Measurements from ENCODE around the gene RHBG.
A peak's percentile ranks its signal among the peaks of the same experiment; 100 is the strongest.

RHBG gene

DNA sequence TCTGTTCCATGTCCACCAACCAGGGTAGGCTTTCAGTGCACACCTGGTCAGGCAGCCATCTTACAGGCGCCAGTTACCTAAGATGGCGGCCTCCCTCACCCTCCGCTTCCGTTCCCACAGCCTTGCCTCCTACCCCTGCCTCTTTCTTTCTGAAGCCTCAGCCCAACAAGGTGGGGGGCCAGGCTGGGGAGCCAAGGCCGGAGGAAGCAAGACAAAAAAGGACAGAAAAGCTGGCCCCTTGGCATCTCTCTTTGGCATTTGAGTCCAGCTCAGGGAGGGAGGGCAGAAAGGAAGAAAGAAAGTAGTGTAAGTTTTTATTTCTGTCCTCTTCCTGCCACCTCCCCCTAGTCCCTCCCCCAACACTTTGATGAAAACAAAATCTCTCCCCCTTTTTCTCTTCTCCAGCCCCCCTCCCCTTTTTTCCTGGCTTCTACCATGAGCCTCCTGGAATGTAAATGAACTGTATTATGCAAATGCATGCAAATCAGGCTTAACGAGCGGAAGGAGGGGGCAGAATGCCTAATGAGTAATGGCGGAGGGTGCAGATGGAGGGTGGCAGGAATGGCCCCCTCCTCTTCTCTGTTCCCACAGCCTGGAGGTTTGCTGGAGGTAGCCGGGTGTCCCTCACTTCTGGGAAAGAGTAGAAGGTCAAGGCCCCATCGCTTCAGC lies 43.8 kb downstream of the RHBG start:
- ATAC-seq (replicated peaks) (no peak), DNase-seq (no peak)
- no peak overlapping the region for H3K4me3 Mint-ChIP-seq
- H3K36me3 Mint-ChIP-seq (ENCODE audit: insufficient read depth): peaks cover 3% of the 10 kb centered on the region
- peaks cover 24 to 45% of the 10 kb centered on the region in 2 donors for H3K27me3 Mint-ChIP-seq
- H3K9me3 Mint-ChIP-seq: no peaks in the 10 kb centered on the region
- peaks cover 0 to 2% of the 10 kb centered on the region in 2 donors for H3K4me1 Mint-ChIP-seq (ENCODE audit: low read depth in 2 of 2)
- no peak overlapping the region for H3K27ac Mint-ChIP-seq

DNA sequence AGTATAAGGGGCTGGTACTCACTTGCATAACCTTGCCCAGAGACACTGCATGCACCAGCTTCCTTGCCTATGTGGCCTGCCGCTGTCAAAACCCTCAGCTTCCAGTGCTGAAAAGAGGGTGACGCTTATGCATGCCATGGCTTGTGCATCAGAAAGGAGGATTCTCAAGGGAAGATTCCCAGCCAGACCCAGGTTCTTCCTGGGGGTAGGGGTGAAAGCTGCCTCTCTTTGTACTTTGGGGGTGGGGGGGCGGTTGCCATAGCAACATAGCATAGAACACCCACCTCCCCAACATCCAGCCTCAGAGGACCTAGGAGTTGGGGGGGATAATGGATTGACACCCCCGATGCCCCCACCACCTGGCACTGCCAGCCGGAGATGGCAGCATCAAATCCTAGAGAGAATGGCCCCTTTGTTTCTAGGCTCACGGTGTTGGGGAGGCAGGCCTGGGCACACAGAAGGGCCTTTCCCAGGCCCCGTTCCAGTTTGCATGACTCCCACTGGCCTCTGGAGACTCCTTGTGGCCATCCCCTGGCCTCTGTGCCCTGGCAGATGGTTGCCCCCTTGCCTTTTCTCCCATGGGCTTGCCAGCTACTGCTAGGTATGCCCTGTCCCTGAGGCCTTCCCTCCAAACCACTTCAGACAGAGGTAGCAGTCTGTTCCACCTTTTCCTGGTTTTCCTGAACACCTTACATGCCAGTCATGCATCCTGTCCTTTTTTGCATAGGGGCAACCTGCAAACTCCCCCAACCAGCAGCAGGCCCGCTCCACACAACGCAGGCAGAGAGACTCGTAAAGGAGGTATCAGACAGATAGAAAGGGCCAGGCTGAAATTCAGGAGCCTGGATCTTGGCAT lies 44.6 kb downstream of the RHBG start:
- Mint-ChIP-seq H3K27ac (no peak overlapping the region), H3K36me3 (ENCODE audit: insufficient read depth) (peaks cover 3% of the 10 kb centered on the region), H3K4me3 (no peak overlapping the region), H3K9me3 (no peaks in the 10 kb centered on the region), H3K27me3 (peaks cover 24 to 37% of the 10 kb centered on the region in 2 donors), H3K4me1 (ENCODE audit: low read depth in 2 of 2) (peaks cover 0 to 3% of the 10 kb centered on the region in 2 donors)
- no peak for ATAC-seq (replicated peaks)
- no peak for DNase-seq

DNA sequence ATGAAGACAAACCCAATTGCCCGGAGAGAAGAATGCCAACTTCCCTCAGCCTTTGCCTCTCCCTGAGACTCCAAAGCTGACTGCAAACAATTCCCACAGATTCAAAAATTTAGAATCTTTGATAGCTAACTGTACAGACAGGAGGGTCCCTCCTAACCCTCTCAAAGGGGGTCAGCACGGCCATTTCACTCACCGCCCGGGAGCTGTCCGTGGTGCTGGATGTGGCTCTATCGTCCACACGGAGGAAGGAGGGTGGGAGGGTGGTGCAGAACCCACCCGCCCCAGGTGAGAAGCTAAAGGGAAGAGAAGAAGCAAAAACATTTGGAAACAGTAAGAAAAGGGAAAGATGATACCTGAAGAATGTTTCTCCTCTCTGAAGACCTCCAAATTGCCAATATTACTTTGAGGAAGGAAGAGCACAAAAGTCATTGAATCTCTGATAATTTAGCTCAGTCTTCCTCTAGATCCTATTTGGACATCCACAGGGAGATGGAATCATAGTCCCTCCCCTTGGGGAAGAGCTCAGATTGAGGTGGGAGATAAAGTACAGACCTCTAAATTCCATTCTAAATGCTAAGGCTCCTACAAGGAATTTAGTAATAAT lies 45.6 kb downstream of the RHBG start:
- no peak for ATAC-seq (replicated peaks)
- H3K9me3 Mint-ChIP-seq: no peaks in the 10 kb centered on the region
- no peak overlapping the region for H3K4me3 Mint-ChIP-seq
- H3K36me3 Mint-ChIP-seq (ENCODE audit: insufficient read depth): peaks cover 3% of the 10 kb centered on the region
- peaks cover 1 to 9% of the 10 kb centered on the region in 2 donors for H3K4me1 Mint-ChIP-seq (ENCODE audit: low read depth in 2 of 2)
- no peak overlapping the region for H3K27ac Mint-ChIP-seq
- H3K27me3 Mint-ChIP-seq: peaks cover 24 to 30% of the 10 kb centered on the region in 2 donors
- no peak for DNase-seq

- H3K27ac Mint-ChIP-seq: no peak overlapping the region
- ATAC-seq (replicated peaks) (no peak), DNase-seq (no peak)
- peaks cover 11% of the 10 kb centered on the region for H3K36me3 Mint-ChIP-seq (ENCODE audit: insufficient read depth)
- H3K9me3 Mint-ChIP-seq: no peaks in the 10 kb centered on the region
- H3K27me3 Mint-ChIP-seq: peaks cover 29 to 33% of the 10 kb centered on the region in 2 donors
- H3K4me1 Mint-ChIP-seq (ENCODE audit: low read depth in 2 of 2): peaks cover 15 to 26% of the 10 kb centered on the region in 2 donors
- no peak overlapping the region for H3K4me3 Mint-ChIP-seq
These were observed 48.0 kb downstream of the RHBG start for GRCh38 chr1:156416993-156417392.

GRCh38 chr1:156417401-156418020 lies 48.5 kb downstream of the RHBG start:
- Mint-ChIP-seq H3K9me3 (no peaks in the 10 kb centered on the region), H3K27me3 (peaks cover 28 to 37% of the 10 kb centered on the region in 2 donors), H3K27ac (no peak overlapping the region), H3K4me1 (ENCODE audit: low read depth in 2 of 2) (peaks cover 15 to 26% of the 10 kb centered on the region in 2 donors), H3K4me3 (no peak overlapping the region), H3K36me3 (ENCODE audit: insufficient read depth) (peaks cover 11% of the 10 kb centered on the region)
- DNase-seq (no peak), ATAC-seq (replicated peaks) (no peak)

DNA sequence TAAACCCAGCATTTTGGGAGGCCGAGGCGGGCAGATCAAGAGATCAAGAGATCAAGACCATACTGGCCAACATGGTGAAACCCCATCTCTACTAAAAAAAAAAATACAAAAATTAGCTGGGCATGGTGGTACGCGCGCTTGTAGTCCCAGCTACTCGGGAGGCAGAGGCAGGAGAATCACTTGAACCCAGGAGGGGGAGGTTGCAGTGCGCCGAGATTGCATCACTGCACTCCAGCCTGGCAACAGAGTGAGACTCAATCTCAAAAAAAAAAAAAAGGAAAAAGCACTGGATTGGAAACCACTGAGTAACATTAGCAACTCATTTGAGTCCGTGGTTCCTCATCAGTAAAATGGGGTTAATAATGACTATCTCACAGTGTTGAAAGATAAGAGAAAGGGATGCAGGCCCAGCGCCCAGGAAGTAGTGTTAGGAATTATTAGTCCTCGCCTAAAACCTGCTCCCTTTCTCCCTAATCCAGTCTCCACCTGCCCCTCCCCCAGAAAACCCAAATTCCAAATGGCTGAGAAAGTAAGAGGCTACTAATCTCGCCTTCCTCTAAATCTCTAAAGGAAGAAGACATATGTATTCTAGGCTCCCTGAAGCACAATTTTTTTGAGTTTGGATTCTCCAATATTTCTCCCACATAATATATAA lies 49.5 kb downstream of the RHBG start:
- DNase-seq: no peak
- Mint-ChIP-seq H3K9me3 (no peaks in the 10 kb centered on the region), H3K27me3 (peaks cover 29 to 46% of the 10 kb centered on the region in 2 donors), H3K36me3 (ENCODE audit: insufficient read depth) (peaks cover 11% of the 10 kb centered on the region), H3K4me3 (peak overlapping the region; percentile 13 to 99), H3K4me1 (ENCODE audit: low read depth in 2 of 2) (peaks cover 15 to 27% of the 10 kb centered on the region in 2 donors), H3K27ac (no peak overlapping the region)
- ATAC-seq (replicated peaks): no peak

- Mint-ChIP-seq H3K4me1 (ENCODE audit: low read depth in 2 of 2) (peaks cover 15 to 26% of the 10 kb centered on the region in 2 donors), H3K27me3 (peaks cover 26 to 49% of the 10 kb centered on the region in 2 donors), H3K9me3 (no peaks in the 10 kb centered on the region), H3K36me3 (ENCODE audit: insufficient read depth) (peaks cover 11% of the 10 kb centered on the region), H3K4me3 (peak overlapping the region; percentile 99), H3K27ac (peak overlapping the region; percentile 93 to 97)
- ATAC-seq (replicated peaks) (peak; percentile 47), DNase-seq (peak; percentile 41 to 50 (median 41))
These were observed 50.8 kb downstream of the RHBG start for GRCh38 chr1:156419854-156420204.

DNA sequence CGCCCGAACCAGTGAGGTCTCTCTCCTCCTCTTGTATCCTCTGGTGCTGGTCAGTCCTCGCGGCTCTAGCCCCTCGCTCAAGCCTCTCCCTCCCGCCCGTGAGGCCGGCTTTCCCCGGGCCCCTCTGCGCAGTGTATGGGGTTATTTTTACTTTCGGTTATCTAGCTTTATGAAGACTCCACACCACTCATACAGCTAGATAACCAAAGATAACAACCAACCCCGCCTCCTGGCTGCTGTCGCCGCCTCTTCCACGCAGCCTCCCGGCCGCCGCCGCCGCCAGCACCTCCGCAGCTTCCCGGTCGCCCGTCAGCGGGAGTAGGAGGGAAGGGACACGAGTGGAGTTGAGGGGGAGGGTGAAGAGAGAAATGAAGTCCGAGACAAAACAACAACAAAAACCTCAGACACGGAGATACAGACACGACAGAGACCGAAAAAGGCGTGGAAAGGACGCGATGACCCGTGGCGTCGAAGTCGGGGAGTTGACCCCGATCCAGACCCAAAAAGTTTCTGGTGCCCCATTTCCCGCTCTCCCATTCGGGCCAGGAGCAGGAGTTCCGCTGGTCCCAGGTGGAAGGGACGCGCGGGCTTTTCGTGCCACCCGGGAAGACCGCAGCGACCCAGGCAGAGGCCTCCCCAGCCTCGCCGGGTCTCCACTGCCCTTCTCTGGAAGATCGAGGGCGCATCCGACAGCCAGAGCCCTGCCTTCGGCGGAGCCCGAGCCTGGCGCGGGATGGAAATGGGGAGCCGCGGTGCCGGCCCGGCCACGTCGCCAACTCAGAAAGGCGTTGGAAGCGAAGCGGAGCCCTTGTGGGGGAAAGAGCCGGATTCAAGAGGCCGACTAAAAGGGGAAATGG lies 51.4 kb downstream of the RHBG start:
- peak; percentile 78 for ATAC-seq (replicated peaks)
- DNase-seq: peak; percentile 25 to 42 (median 38)
- Mint-ChIP-seq H3K36me3 (ENCODE audit: insufficient read depth) (peaks cover 11% of the 10 kb centered on the region), H3K4me3 (peak overlapping the region; percentile 99), H3K27me3 (peaks cover 26 to 51% of the 10 kb centered on the region in 2 donors), H3K9me3 (no peaks in the 10 kb centered on the region), H3K27ac (peak overlapping the region; percentile 93 to 97), H3K4me1 (ENCODE audit: low read depth in 2 of 2) (peaks cover 15 to 26% of the 10 kb centered on the region in 2 donors)

DNA sequence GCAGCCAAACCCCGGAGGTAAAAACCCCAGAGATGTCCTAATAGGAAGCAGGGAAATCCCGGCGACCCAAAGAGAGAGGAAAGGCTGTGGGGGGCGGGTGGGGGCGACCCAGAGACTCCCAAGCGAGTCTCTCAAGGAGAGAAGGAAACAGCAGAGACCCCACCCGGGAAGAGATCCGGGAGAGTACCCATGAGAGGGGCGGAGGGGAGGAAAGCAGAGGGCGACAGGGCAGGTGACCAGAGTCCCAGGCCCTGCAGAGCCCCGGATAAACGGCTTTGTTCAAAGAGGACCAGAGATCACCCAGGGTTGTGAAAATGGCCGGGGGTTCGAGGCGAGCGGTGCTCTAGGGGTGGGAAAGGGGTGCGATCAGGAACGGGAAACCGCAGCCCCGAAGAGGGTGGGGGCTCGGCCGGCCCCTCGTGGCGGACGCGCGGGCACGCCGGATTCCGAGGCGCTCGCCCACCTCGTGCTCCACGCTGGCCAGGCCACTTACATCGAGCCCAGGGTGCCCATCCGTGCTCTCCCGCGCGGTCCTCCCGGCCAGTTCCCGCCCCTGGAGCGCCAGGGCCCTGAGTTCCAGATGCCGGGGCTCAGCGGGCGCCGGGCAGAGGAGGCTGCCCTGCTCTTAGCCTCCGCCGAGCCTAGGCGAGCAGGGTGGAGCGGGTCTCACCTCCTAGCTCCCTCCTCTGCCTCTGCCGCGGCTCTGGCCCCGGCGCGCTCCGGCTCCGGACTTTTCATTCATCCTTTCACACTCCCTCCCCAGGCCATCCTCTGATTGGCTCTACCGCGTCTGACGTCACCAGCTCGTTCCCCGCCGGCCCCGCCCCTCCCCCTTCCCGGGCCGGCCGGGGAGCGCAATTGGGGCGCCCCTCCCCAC lies 52.3 kb downstream of the RHBG start:
- Mint-ChIP-seq H3K4me1 (ENCODE audit: low read depth in 2 of 2) (peaks cover 15 to 26% of the 10 kb centered on the region in 2 donors), H3K4me3 (peak overlapping the region; percentile 99), H3K27me3 (peaks cover 30 to 55% of the 10 kb centered on the region in 2 donors), H3K9me3 (no peaks in the 10 kb centered on the region), H3K36me3 (ENCODE audit: insufficient read depth) (peaks cover 11% of the 10 kb centered on the region), H3K27ac (peak overlapping the region; percentile 93 to 97)
- peak; percentile 78 for ATAC-seq (replicated peaks)
- DNase-seq: peak; percentile 53 to 59 (median 59)

DNA sequence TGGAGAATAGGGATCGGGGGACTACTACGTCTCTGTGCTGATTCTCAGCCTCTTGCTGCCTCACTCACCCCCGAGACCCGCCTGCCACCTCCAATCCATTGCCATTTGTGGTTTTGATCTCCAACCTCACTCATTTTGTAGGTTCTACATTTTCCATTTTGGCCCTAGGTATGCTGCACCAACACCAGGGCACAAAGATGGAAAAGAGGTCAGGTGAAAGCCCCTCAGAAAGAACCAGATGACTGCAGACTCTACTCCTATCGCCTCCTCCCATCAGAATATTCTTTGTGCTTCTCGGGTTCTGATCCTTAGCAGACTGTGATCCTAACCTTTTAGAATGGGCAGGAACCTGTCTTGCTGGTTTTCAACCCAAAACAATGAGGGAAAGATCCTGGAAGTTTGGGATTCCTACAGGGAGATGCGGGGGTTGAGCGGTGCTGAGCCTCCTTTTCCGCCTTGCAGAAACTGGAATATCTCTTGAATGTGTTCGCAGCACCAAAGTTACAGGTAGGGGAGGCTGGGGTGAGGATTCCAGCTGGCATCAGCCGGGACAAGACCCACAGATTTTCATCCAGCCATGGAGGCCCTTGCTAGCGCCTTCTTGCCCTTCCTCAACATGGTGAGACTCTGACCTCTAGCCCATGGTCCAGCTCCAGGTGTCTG lies 53.1 kb downstream of the RHBG start:
- ATAC-seq (replicated peaks): no peak
- Mint-ChIP-seq H3K9me3 (no peaks in the 10 kb centered on the region), H3K36me3 (ENCODE audit: insufficient read depth) (peaks cover 11% of the 10 kb centered on the region), H3K27ac (no peak overlapping the region), H3K4me3 (peak overlapping the region; percentile 99), H3K4me1 (ENCODE audit: low read depth in 2 of 2) (peaks cover 15 to 26% of the 10 kb centered on the region in 2 donors), H3K27me3 (peaks cover 38 to 62% of the 10 kb centered on the region in 2 donors)
- DNase-seq: no peak

- Mint-ChIP-seq H3K4me3 (peak overlapping the region in 1 of 2 donors; percentile 99), H3K36me3 (ENCODE audit: insufficient read depth) (peaks cover 11% of the 10 kb centered on the region), H3K9me3 (no peaks in the 10 kb centered on the region), H3K27ac (no peak overlapping the region), H3K4me1 (ENCODE audit: low read depth in 2 of 2) (peaks cover 15 to 26% of the 10 kb centered on the region in 2 donors), H3K27me3 (peaks cover 44 to 68% of the 10 kb centered on the region in 2 donors)
- ATAC-seq (replicated peaks) (no peak), DNase-seq (no peak)
These were observed 53.6 kb downstream of the RHBG start for GRCh38 chr1:156422602-156423091.

Measured in effector memory CD8-positive, alpha-beta T cell (primary cell).